Loucy (cell line): ENCODE data around the gene APBA3.

Experiments
- CTCF ChIP-seq: fragments of 200-600 bp; sonication (generic); conservative IDR thresholded peaks from 2 replicates; pipeline ENCODE4 v1.5.1; 2014; ENCODE audit warnings: mild to moderate bottlenecking, antibody characterized with exemption, low read length
- EZH2phosphoT487 ChIP-seq: fragments of 200-600 bp; IDR thresholded peaks from 2 replicates; pipeline ENCODE4 v1.6.1; 2018; ENCODE audit warnings: antibody characterized with exemption, mild to moderate bottlenecking, moderate library complexity, borderline replicate concordance

GRCh38 chr19:3788996-3789778, 27.7 kb upstream of the APBA3 start:
- TF ChIP-seq CTCF (no peak), EZH2phosphoT487 (no peak)
